ENCODE results near the gene CNOT3.

The CNOT3 gene

DNA sequence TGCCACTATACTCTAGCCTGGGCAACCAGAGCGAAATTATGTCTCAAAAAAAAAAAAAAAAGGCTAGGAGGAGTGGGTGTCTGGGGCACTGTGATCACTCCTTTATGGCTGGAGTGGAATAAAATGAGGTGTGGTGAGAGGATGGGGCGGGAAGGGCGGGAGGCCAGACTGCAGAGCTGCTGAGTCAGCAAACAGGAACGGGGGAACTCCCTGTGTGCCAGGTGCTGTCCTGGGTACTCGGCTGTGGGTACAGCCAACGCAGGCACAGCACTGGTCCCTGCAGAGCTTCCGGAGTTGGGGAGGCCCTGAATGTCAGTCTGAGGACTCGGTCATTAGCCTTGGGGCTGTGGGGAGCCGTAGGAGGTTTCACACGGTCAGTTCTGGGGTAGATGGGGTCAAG is 16.3 kb upstream of the CNOT3 start:
- no peak for DNase-seq (ENCODE audit: low spot score)

GRCh38 chr19:54123682-54124081 is 13.9 kb upstream of the CNOT3 start:
- no peak for DNase-seq (ENCODE audit: low spot score)

DNA sequence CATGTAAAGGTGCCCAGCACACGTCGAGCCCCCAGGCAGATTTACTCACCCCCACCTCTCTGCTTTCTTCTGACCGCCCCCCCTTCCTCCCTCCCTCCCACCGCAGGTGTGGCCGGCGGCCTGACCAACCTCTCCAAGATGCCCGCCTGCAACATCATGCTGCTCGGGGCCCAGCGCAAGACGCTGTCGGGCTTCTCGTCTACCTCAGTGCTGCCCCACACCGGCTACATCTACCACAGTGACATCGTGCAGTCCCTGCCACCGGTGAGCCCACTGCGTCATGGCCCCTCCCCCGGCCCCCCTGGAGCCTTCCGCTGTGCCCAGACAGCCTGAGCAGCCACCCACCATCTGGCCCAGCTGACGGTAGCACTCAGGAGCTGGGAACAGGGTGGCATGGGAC is 13.2 kb upstream of the CNOT3 start:
- no peak for DNase-seq (ENCODE audit: low spot score)

- DNase-seq (ENCODE audit: low spot score) = no peak
Observed at GRCh38 chr19:54125713-54126112, 11.8 kb upstream of the CNOT3 start.

- no peak for DNase-seq (ENCODE audit: low spot score)
Observed at GRCh38 chr19:54127688-54128440, 9.7 kb upstream of the CNOT3 start.

DNA sequence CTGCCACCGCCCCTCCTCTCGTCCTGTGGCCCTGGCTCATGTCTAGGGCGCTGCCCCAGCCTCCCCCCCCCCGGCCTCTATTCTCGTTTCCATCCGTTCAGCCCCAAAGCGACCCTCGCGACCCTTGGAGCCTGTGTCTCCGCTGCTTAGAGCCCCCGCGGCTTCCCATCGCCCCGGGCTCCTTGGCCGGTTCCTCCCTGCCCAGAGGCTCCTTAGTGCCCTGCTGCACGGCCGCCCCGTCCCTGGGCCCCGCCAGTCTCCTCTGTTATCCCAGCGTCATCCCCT is 9.2 kb upstream of the CNOT3 start:
- DNase-seq (ENCODE audit: low spot score) = no peak

GRCh38 chr19:54128796-54129616 is 8.6 kb upstream of the CNOT3 start:
- DNase-seq (ENCODE audit: low spot score) = no peak

GRCh38 chr19:54129617-54129996 is 8.0 kb upstream of the CNOT3 start:
- DNase-seq (ENCODE audit: low spot score) = no peak

DNA sequence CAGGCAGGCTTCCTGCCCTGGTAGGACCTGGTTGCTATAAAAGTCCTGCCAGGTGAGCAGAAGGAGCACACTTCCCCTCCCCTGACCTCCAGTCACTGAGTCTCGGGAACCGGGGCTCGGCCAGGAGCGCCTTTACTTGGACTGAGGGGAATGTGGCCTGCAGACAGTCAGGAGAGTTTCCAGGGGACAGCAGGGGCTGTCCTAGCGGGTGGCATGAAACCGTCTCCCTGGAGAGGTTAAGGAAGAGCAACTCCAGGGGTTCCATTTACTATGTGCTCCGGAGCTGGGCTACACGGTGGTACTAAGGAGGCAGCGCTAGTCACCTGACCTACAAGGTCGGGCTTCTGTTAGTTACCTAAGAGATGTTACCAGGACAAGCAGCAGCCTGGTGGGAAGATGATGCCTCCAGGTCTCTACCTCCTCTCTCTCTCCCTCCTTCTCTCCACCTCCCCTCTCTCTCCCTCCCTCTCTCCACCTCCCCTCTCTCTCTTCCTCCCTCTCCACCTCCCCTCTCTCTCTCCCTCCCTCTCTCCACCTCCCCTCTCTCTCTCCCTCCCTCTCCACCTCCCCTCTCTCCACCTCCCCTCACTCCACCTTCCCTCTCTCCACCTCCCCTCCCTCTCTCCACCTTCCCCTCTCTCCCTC is 4.1 kb upstream of the CNOT3 start:
- DNase-seq (ENCODE audit: low spot score) = no peak

DNA sequence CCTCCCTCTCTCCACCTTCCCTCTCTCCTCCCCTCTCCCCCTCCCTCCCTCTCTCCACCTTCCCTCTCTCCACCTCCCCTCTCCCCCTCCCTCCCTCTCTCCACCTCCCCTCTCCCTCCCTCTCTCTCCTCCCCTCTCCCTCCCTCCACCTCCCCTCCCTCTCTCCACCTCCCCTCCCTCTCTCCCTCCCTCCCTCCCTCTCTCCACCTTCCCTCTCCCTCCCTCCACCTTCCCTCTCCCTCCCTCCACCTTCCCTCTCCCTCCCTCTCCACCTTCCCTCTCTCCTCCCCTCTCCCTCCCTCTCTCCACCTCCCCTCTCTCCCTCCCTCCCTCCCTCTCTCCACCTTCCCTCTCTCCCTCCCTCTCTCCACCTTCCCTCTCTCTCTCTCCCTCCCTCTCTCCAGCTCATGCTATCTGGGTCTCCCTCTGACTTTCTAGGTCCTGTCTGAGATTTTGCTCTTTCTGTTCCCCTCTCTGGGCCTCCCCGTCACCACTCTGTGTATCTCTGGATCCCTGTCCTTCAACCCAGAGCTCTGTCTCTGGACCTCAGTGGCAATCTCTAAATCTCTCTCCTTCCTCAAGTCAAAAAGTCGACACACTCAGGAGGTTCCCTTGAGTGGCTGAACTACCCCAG is 3.5 kb upstream of the CNOT3 start:
- no peak for DNase-seq (ENCODE audit: low spot score)

- DNase-seq (ENCODE audit: low spot score) = peak; percentile 41
Observed at GRCh38 chr19:54136086-54136863, 1.3 kb upstream of the CNOT3 start.

DNA sequence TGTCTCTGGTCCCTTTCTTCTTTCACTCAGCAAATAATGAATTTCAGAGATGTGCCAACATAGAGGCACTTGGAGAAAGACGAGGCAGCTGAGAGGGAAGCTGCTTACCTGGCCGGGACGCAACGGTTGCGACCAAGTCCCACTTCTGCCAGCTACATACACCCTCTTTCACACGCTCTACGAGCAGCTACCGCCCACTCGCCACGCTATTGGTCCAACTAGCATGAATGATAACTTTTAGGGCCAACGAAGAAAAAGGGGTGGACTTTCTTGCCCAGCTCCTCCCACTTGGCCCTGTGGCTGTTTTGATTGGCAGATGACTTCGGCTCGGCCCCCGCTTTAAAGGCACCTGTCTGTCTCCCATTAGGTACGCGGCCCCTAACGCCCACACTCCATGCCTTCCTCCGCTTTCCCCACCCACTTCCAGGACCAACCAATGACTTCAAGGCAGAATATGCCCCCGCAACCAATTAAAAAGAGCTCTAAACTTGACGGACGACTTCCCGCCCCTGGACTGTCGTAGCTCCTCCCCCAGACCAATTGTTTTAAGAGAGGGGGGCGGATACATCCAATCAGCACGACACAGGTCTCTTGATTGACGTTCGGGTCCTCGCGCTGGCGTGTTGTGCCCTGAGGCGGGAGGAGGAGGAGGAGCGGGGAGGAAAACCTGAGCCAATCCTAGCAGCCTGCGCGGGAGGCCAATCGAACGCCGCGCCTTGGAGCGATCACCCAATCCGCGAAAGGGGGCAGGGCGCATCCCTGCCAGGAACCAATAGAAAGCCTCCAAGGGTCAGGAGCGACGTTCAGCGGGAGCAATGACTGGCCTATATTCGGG is 481 bp upstream of the CNOT3 start:
- DNase-seq (ENCODE audit: low spot score) = peak; percentile 100

- DNase-seq (ENCODE audit: low spot score) = peak; percentile 31
Observed at GRCh38 chr19:54138489-54139256, 1.1 kb downstream of the CNOT3 start.

DNA sequence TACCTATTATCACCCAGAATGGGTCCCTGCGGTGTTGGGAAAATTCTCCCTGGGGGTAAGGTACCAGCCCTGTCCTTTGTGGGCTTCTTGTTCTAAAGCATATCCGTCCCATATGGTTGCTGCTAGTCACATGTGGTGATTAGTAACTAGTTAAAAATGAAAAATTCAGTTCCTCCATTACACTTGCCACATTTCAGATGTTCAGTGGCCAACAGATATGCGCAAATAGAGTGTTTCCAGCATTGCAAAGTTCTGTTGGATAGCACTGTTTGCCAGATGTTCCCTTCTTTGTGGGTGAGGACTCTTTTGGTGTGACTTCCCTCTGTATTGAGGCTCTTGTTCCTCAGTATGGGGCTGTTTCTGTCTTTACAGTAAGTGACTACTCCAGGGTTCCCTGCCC is 3.8 kb downstream of the CNOT3 start:
- DNase-seq (ENCODE audit: low spot score) = no peak

- DNase-seq (ENCODE audit: low spot score) = peak; percentile 30
Observed at GRCh38 chr19:54142166-54142780, 4.7 kb downstream of the CNOT3 start.

DNA sequence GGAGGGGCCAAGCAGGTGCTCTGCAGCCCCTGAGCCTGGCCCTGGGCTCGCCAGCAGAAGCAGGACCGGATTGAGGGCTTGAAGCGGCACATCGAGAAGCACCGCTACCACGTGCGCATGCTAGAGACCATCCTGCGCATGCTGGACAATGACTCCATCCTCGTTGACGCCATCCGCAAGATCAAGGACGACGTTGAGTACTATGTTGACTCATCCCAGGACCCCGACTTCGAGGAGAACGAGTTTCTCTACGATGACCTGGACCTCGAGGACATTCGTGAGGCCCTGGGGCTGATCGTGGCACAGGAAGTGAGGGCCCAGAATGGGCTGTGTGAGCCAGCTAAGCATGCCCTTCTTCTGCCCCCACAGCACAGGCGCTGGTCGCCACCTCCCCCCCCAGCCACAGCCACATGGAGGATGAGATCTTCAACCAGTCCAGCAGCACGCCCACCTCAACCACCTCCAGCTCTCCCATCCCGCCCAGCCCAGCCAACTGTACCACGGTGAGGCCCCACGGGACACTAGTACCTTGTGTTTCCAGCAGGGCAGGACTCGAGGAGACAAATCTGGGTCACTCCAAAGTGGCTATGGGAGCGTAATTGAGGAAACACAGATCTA is 8.1 kb downstream of the CNOT3 start:
- DNase-seq (ENCODE audit: low spot score) = no peak

DNA sequence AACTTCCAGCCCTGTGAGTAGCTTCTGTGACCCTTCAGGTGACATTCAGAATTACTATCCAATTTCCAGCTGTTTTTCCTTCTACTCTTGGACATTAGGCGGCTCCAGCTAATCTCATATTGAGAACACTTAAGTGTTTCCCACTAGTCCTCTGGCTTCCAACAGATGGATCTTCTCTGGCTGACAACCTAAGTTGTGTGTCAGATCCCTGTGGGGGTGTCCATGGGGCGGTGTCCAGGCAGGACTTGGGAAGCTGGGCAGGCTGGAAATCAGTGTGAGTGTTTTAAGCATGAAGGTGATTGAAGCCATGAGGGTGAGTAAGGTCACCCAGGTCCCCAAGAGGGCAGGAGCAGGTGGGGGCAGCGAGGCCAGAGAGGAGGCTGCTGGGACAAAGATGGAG is 10.1 kb downstream of the CNOT3 start:
- DNase-seq (ENCODE audit: low spot score) = no peak

DNA sequence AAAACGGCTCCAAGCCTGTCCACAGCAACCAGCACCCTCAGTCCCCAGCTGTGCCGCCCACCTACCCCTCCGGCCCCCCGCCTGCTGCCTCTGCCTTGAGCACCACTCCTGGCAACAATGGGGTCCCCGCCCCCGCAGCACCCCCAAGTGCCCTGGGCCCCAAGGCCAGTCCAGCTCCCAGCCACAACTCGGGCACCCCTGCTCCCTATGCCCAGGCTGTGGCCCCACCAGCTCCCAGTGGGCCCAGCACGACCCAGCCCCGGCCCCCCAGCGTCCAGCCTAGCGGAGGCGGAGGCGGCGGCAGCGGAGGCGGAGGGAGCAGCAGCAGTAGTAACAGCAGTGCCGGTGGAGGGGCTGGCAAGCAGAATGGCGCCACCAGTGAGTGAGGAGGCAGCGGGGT is 10.6 kb downstream of the CNOT3 start:
- DNase-seq (ENCODE audit: low spot score) = no peak

- no peak for DNase-seq (ENCODE audit: low spot score)
Observed at GRCh38 chr19:54149021-54149812, 11.7 kb downstream of the CNOT3 start.
